ENCODE data around the gene FUT9. TPM values are rescaled to one million over a fixed set of nuclear protein-coding genes. Genes with fewer than 3 reads are reported as not detected.

The FUT9 gene
- total RNA-seq, 2 donors from 2014 or later, result 1.5 to 4.3 TPM

DNA sequence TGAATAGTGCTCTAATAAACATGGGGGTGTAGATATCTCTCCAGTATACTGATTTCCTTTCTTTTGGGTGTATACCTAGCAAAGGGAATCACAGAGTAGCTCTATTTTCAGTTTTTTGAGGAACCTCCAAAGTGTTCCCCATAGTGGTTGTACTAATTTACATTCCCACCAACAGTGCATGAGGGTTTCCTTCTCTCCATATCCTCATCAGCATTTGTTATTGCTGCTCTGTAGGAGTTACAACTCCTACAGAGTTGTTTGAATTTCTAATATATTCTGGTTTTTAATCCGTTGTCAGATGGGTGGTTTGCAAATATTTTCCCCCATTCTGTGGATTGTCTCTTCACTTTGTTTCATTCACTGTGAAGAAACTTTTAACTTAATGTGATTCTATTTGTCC, 207.9 kb downstream of the FUT9 start:
- Histone ChIP-seq H3K9me3 (ENCODE audit: control insufficient read depth, low read length) (no peaks in the 10 kb centered on the region), H3K4me3 (ENCODE audit: low read length) (no peak overlapping the region), H3K27me3 (ENCODE audit: control insufficient read depth, insufficient read depth, low read length, poor library complexity, severe bottlenecking) (no peaks in the 10 kb centered on the region), H3K36me3 (ENCODE audit: control insufficient read depth, insufficient read depth, low read length) (no peaks in the 10 kb centered on the region), H3K27ac (ENCODE audit: low read depth, low read length) (no peak overlapping the region), H3K9ac (ENCODE audit: extremely low read depth, low read length, poor library complexity, severe bottlenecking) (no peak overlapping the region), H3K4me1 (ENCODE audit: control insufficient read depth, insufficient read depth, low read length) (no peaks in the 10 kb centered on the region)
- no peak for DNase-seq
- TF ChIP-seq, protein P1, sequence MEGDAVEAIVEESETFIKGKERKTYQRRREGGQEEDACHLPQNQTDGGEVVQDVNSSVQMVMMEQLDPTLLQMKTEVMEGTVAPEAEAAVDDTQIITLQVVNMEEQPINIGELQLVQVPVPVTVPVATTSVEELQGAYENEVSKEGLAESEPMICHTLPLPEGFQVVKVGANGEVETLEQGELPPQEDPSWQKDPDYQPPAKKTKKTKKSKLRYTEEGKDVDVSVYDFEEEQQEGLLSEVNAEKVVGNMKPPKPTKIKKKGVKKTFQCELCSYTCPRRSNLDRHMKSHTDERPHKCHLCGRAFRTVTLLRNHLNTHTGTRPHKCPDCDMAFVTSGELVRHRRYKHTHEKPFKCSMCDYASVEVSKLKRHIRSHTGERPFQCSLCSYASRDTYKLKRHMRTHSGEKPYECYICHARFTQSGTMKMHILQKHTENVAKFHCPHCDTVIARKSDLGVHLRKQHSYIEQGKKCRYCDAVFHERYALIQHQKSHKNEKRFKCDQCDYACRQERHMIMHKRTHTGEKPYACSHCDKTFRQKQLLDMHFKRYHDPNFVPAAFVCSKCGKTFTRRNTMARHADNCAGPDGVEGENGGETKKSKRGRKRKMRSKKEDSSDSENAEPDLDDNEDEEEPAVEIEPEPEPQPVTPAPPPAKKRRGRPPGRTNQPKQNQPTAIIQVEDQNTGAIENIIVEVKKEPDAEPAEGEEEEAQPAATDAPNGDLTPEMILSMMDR (conservative IDR thresholded peaks at IDR 0.05), result no peak
- 0 to 13% methylated on average over 1 of the region's 1 CpG for WGBS, 2 experiments (ENCODE audit: insufficient coverage in 1 of 2, insufficient read length in 1 of 2)
- Mint-ChIP-seq H3K4me3 (no peak overlapping the region), H3K27ac (no peak overlapping the region), H3K36me3 (ENCODE audit: low read depth) (no peaks in the 10 kb centered on the region), H3K4me1 (peaks cover 12% of the 10 kb centered on the region), H3K27me3 (ENCODE audit: insufficient read depth) (no peaks in the 10 kb centered on the region), H3K9me3 (no peaks in the 10 kb centered on the region)

- TF ChIP-seq, protein P1 (conservative IDR thresholded peaks at IDR 0.05), result no peak
- no peaks in the 10 kb centered on the region for H3K36me3 ChIP-seq (ENCODE audit: control insufficient read depth, insufficient read depth, low read length)
- Mint-ChIP-seq H3K4me1 (peaks cover 12% of the 10 kb centered on the region), H3K4me3 (no peak overlapping the region), H3K36me3 (ENCODE audit: low read depth) (no peaks in the 10 kb centered on the region), H3K27ac (no peak overlapping the region), H3K27me3 (ENCODE audit: insufficient read depth) (no peaks in the 10 kb centered on the region), H3K9me3 (no peaks in the 10 kb centered on the region)
- no peak overlapping the region for H3K4me3 ChIP-seq (ENCODE audit: low read length)
- no peaks in the 10 kb centered on the region for H3K9me3 ChIP-seq (ENCODE audit: control insufficient read depth, low read length)
- 80 to 94% methylated on average over 2 of the region's 2 CpGs for WGBS, 2 experiments (ENCODE audit: insufficient coverage in 1 of 2, insufficient read length in 1 of 2)
- H3K9ac ChIP-seq (ENCODE audit: extremely low read depth, low read length, poor library complexity, severe bottlenecking), result no peak overlapping the region
- no peaks in the 10 kb centered on the region for H3K27me3 ChIP-seq (ENCODE audit: control insufficient read depth, insufficient read depth, low read length, poor library complexity, severe bottlenecking)
- H3K4me1 ChIP-seq (ENCODE audit: control insufficient read depth, insufficient read depth, low read length), result no peaks in the 10 kb centered on the region
- no peak for DNase-seq
- no peak overlapping the region for H3K27ac ChIP-seq (ENCODE audit: low read depth, low read length)
Measured at GRCh38 chr6:96227135-96227534, 211.4 kb downstream of the FUT9 start.

DNA sequence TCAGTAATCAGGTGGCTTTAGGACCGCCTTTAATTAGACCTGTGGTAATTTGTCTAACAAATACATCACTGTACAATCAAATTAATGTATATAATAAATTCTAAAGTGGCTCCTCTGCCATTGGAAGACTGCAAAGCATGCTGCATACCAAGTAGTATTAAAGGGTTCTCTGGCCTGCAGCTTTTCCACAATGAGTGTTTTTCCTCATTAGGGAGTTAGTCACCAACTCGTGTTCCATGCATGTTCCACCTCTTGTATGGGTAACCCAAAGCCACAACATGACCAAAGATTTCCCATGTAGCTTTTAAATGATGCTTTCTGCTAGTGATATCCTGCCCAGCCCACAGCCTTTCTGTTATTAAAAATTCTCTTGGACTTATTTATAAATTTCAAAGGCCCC, 218.7 kb downstream of the FUT9 start:
- WGBS, 2 experiments (ENCODE audit: insufficient coverage in 1 of 2, insufficient read length in 1 of 2), result 90 to 100% methylated on average over 1 to 2 of the region's 2 CpGs
- Mint-ChIP-seq H3K36me3 (ENCODE audit: low read depth) (no peaks in the 10 kb centered on the region), H3K27me3 (ENCODE audit: insufficient read depth) (no peaks in the 10 kb centered on the region), H3K4me1 (no peaks in the 10 kb centered on the region), H3K4me3 (no peak overlapping the region), H3K27ac (no peak overlapping the region), H3K9me3 (no peaks in the 10 kb centered on the region)
- H3K27me3 ChIP-seq (ENCODE audit: control insufficient read depth, insufficient read depth, low read length, poor library complexity, severe bottlenecking), result no peaks in the 10 kb centered on the region
- no peak overlapping the region for H3K27ac ChIP-seq (ENCODE audit: low read depth, low read length)
- H3K4me3 ChIP-seq (ENCODE audit: low read length), result no peak overlapping the region
- H3K4me1 ChIP-seq (ENCODE audit: control insufficient read depth, insufficient read depth, low read length), result no peaks in the 10 kb centered on the region
- H3K9me3 ChIP-seq (ENCODE audit: control insufficient read depth, low read length), result no peaks in the 10 kb centered on the region
- TF ChIP-seq, protein P1 (conservative IDR thresholded peaks at IDR 0.05), result no peak
- H3K9ac ChIP-seq (ENCODE audit: extremely low read depth, low read length, poor library complexity, severe bottlenecking), result no peak overlapping the region
- DNase-seq, result no peak
- H3K36me3 ChIP-seq (ENCODE audit: control insufficient read depth, insufficient read depth, low read length), result no peaks in the 10 kb centered on the region

Measured in endodermal cell (in vitro differentiated cells).